Measurements from ENCODE around the gene PRKN.

Gene PRKN

DNA sequence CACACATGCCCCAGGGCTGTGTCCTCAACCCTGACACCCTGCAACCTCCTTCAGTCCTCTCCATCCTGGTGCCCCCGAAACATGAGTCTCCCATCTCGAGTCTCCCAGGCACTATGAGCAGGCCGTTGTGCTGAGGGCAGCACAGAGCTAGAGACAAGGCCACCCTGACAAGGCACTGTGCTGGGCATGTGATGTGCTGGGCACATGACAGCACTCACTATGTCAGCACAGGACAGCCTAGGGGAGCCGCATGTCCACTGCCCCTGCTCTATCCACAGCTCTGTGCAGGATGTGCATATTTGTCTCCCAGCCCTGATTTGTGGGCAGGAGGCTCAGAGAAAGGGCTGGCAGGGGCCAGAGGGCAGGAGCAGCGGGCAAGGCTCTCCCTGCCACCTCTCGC, 1091.6 kb downstream of the PRKN start:
- no peak overlapping the region for H3K4me3 ChIP-seq (ENCODE audit: low read depth, low read length)
- in situ Hi-C loops (cut with HindIII; ENCODE audit: low sequenced_read_pairs): no loop called here
- no peak for TF ChIP-seq CTCF (IDR thresholded peaks at IDR 0.05; ENCODE audit: low read depth, low read length)
- DNase-seq (ENCODE audit: low read depth, low spot score): no peak

DNA sequence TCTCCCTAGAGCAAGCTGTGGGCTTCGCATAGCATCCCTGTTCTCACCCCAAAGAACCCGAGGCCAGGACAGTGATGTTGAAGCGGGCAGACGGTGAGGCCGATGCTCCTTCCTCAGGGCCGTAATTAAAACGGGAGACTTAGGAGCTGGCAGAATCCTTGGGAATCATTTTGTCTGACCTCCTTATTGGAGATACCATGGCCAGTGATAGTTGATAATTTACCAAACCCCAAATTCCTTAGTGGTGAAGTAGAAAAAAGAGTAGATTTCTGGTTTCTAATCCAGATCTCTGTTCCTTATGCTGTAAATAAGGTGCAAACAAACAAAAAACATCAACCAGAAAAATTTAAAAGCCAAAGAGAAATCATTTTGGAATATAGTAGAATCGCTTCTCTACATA, 1092.7 kb downstream of the PRKN start:
- no peak for TF ChIP-seq CTCF (IDR thresholded peaks at IDR 0.05; ENCODE audit: low read depth, low read length)
- in situ Hi-C loops (cut with HindIII; ENCODE audit: low sequenced_read_pairs): no loop called here
- no peak overlapping the region for H3K4me3 ChIP-seq (ENCODE audit: low read depth, low read length)
- no peak for DNase-seq (ENCODE audit: low read depth, low spot score)

DNA sequence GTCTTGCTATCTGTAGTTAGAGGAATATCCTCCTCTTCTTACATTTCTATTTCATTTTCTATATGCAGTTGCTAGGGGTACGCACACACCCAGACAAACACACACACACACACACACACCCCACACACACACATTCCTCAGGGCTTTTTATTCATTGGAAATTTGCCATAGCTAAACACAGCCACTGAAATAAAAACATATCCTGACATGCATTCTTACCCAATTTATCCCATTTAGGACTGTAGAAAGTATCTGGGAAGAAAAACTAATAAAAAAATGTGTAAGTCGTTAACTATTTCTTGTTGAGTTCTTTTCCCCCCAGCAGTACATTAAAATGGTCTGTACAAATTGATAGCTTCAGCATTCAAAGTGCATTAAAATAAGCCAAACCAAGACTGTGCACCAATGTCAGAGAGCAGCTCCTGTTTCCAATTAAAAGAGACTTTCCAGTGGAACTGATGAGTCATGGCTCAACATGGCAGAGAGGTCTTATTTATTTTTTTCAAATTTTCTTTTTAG, 1095.8 kb downstream of the PRKN start:
- peak; percentile 89 for DNase-seq (ENCODE audit: low read depth, low spot score)
- TF ChIP-seq CTCF (IDR thresholded peaks at IDR 0.05; ENCODE audit: low read depth, low read length): no peak
- in situ Hi-C loops (cut with HindIII; ENCODE audit: low sequenced_read_pairs): no loop called here
- H3K4me3 ChIP-seq (ENCODE audit: low read depth, low read length): no peak overlapping the region

GRCh38 chr6:161630674-161631073, 1096.9 kb downstream of the PRKN start:
- DNase-seq (ENCODE audit: low read depth, low spot score): no peak
- TF ChIP-seq CTCF (IDR thresholded peaks at IDR 0.05; ENCODE audit: low read depth, low read length): no peak
- in situ Hi-C loops (cut with HindIII; ENCODE audit: low sequenced_read_pairs): no loop called here

GRCh38 chr6:161626132-161626676, 1101.4 kb downstream of the PRKN start:
- in situ Hi-C loops (cut with HindIII; ENCODE audit: low sequenced_read_pairs): no loop called here
- TF ChIP-seq CTCF (IDR thresholded peaks at IDR 0.05; ENCODE audit: low read depth, low read length): no peak
- no peak for DNase-seq (ENCODE audit: low read depth, low spot score)
- H3K4me3 ChIP-seq (ENCODE audit: low read depth, low read length): no peak overlapping the region

More at GRCh38 chr6:161630674-161631073, 1096.9 kb downstream of the PRKN start:
- H3K4me3 ChIP-seq (ENCODE audit: low read depth, low read length): no peak overlapping the region

DNA sequence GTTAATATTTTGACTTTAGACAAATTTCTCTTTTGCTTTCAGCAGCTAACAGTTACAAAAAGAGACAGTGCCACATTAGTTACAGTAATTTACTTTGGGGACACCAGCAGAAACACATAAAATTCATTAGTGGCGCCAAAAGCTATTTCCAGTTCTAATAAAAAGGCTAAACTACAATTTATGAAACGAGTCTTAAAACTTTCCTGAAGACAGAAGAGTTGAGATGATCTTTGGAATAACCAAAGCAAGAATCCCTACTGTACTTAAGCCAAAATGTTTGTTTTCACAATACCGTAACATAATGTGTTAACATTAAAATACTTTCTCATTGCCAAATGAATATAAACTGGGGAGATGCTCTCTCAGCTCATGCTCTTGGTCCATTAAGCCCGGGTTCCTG, 1103.5 kb downstream of the PRKN start:
- in situ Hi-C loops (cut with HindIII; ENCODE audit: low sequenced_read_pairs): no loop called here

More for the DNA sequence above, 1103.5 kb downstream of the PRKN start:
- no peak for TF ChIP-seq CTCF (IDR thresholded peaks at IDR 0.05; ENCODE audit: low read depth, low read length)
- H3K4me3 ChIP-seq (ENCODE audit: low read depth, low read length): no peak overlapping the region
- no peak for DNase-seq (ENCODE audit: low read depth, low spot score)

Measured in astrocyte of the spinal cord (primary cell).